Fibroblast of mammary gland (primary cell): ENCODE measurements around the gene MAN1A1.
"Not testable (repeated sequence)": the region's sequence is repeated elsewhere in the genome, so short reads cannot be mapped to it uniquely, and the experiment has no call there.

Source experiments
- DNase-seq: peaks from one replicate; pipeline ENCODE4 v3.0.0-alpha.2; 2010; ENCODE audit warnings: low read depth
- H3K4me3 ChIP-seq: 2 replicates; pipeline ENCODE4 v1.5.1; 2011; ENCODE audit warnings: low read depth, mild to moderate bottlenecking, low read length, moderate library complexity; ENCODE audit not compliant: control insufficient read depth
- TF ChIP-seq, protein P1 (sequence below): conservative IDR thresholded peaks from 2 replicates; pipeline ENCODE4 v1.5.1; 2011; ENCODE audit warnings: low read depth, low read length, inconsistent platforms; ENCODE audit not compliant: control insufficient read depth, insufficient read depth

Gene MAN1A1

GRCh38 chr6:119157506-119157815 is 192.1 kb downstream of the MAN1A1 start:
- H3K4me3 ChIP-seq: no peak overlapping the region
- DNase-seq: peak; percentile 46
- TF ChIP-seq, protein P1, sequence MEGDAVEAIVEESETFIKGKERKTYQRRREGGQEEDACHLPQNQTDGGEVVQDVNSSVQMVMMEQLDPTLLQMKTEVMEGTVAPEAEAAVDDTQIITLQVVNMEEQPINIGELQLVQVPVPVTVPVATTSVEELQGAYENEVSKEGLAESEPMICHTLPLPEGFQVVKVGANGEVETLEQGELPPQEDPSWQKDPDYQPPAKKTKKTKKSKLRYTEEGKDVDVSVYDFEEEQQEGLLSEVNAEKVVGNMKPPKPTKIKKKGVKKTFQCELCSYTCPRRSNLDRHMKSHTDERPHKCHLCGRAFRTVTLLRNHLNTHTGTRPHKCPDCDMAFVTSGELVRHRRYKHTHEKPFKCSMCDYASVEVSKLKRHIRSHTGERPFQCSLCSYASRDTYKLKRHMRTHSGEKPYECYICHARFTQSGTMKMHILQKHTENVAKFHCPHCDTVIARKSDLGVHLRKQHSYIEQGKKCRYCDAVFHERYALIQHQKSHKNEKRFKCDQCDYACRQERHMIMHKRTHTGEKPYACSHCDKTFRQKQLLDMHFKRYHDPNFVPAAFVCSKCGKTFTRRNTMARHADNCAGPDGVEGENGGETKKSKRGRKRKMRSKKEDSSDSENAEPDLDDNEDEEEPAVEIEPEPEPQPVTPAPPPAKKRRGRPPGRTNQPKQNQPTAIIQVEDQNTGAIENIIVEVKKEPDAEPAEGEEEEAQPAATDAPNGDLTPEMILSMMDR: no peak

DNA sequence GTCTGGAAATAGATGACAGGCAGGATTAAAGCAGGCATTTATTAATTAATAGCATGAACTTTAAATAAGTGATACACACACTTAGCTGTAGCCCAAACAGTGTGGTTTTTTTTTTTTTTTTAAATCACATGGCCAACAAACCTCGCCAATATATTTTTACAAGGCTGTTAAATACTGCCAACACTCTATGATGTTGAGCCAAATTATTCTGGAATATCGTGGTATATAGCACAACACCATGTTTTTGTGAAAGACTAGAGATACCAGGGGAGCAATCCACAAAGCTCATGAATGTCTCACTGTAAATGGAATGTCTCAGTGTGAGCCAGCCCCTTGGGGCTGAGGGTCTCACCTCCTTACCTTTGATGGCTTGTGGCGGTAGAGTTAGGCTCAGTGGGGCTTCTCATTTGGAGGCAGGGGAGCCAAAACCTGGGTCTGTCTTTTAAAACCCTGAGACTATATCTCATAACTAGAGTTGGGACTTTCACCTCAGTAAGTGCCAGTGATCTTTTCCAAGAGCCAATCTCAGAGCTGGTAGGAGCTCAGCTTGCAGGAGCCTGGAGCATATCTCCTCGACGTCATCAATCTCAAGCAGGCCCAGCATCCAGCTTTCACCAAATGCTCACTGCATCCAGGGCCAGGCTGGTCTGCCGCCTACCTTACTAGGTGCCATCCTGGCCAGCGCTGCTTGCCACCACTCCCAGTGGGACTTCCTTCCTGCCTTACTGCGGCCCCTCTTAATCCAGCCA is 192.6 kb downstream of the MAN1A1 start:
- DNase-seq: no peak
- H3K4me3 ChIP-seq: no peak overlapping the region
- TF ChIP-seq, protein P1: no peak

DNA sequence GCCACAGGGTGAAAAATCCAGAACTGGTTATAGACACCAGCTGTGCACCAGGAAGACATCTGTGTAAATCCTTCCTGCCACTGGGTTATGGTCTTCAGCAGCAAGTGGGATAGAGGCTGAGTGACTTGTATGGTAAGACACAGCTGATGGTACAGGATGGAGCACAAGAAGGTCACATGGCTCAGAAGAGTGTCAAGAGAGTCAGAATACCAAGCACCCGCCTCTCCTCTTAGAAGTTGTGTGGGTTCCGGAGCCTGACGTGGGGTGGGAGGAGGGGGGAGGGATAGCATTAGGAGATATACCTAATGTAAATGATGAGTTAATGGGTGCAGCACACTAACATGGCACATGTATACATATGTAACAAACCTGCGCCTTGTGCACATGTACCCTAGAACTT is 193.5 kb downstream of the MAN1A1 start:
- not testable (repeated sequence) for H3K4me3 ChIP-seq, DNase-seq

- no peak overlapping the region for H3K4me3 ChIP-seq
- DNase-seq: no peak
- TF ChIP-seq, protein P1: no peak
These were observed 197.4 kb downstream of the MAN1A1 start for GRCh38 chr6:119152187-119152586.

DNA sequence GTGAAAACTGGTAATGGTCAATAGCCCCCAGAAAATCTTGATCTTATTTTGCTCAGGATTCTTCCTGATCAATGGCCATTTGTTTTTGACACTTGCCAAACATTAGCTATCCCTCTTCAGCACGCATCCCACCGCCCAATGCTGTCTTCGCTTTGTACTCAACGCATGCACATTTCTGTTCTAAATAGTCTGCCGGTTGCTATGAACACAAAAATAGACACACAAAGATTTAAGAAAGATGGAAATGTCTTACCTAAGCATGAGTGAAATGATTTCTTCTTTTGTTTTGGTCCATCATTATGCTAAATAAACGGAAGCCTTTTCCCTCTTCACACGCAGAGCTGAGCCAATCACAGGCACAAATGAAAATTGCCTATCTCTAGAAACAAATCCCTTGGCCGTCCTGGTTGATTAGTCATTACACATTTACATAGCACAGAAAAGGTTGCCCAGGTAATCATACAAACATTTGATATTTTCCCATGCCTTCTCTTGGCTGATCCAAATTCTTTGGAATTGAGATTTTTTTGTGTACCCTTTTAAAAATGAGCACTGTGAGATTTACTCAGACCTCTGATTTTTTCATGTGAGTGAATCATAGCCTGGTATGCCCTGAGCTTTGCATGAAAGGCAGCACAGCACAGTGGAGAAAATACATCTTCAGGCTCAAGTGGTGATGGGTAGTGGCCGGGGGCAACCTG is 200.6 kb downstream of the MAN1A1 start:
- peak overlapping the region; percentile 41 for H3K4me3 ChIP-seq
- peak; percentile 67 for DNase-seq
- TF ChIP-seq, protein P1: no peak

GRCh38 chr6:119148098-119148824 is 201.3 kb downstream of the MAN1A1 start:
- TF ChIP-seq, protein P1: peak; percentile 66
- peak overlapping the region; percentile 41 for H3K4me3 ChIP-seq
- DNase-seq: peak; percentile 92
